ENCODE results near the gene MFRP. TPM values are rescaled to one million over a fixed set of nuclear protein-coding genes. Genes with fewer than 3 reads are reported as not detected.
A peak's percentile ranks its signal among the peaks of the same experiment; 100 is the strongest.

The MFRP gene
- total RNA-seq (2022): not detected in 2 replicates
- Bru-seq, nascent RNA: not detected
- BruChase-seq, experiment 1, labeled RNA remaining after a 6-hour chase: not detected
- not detected for BruChase-seq, experiment 2, labeled RNA remaining after a 2-hour chase
- long read RNA-seq: 0 reads

DNA sequence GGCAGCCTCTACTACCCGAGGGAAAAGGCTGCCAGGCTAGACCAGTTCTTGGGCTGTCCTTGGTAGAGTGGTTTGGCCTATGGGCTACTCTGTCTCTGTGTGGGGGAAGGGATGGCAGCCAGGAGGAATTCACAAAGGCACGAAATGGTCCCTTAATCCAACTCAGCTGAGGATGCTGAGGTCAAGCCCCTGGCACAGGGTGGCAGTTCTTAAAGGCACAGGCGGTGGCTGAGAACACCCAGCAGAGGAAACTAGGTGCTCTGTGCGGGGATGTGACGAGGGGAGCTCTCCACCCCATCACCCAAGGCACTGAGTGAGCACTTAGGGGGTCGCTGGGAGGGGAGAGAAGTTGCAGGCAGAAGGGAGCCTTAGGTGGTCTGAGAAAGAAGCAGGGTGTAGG lies at the start of gene MFRP:
Gene MFRP (minus strand): TSS at position 101 of the 400 bp plus-strand sequence. CDS start 192 bp downstream, outside the sequence.
- no TSS peak for BruUV-seq (replicated peaks)
- H3K4me3 Mint-ChIP-seq (ENCODE audit: low read depth, unreplicated experiment): no peak within 1 kb of the TSS
- H3K9me3 Mint-ChIP-seq (ENCODE audit: low read depth, unreplicated experiment): no peaks in the 10 kb centered on the region
- H3K4me1 Mint-ChIP-seq (ENCODE audit: low read depth, unreplicated experiment): no peaks in the 10 kb centered on the region
- H3K27ac Mint-ChIP-seq (ENCODE audit: unreplicated experiment): no peak within 1 kb of the TSS
- H3K36me3 Mint-ChIP-seq (ENCODE audit: insufficient read depth, unreplicated experiment): peaks cover 4% of the 10 kb centered on the region
- intact Hi-C loops (cut with micrococcal nuclease; ENCODE audit: unreplicated experiment): no loop called here
- TF ChIP-seq, protein P1, sequence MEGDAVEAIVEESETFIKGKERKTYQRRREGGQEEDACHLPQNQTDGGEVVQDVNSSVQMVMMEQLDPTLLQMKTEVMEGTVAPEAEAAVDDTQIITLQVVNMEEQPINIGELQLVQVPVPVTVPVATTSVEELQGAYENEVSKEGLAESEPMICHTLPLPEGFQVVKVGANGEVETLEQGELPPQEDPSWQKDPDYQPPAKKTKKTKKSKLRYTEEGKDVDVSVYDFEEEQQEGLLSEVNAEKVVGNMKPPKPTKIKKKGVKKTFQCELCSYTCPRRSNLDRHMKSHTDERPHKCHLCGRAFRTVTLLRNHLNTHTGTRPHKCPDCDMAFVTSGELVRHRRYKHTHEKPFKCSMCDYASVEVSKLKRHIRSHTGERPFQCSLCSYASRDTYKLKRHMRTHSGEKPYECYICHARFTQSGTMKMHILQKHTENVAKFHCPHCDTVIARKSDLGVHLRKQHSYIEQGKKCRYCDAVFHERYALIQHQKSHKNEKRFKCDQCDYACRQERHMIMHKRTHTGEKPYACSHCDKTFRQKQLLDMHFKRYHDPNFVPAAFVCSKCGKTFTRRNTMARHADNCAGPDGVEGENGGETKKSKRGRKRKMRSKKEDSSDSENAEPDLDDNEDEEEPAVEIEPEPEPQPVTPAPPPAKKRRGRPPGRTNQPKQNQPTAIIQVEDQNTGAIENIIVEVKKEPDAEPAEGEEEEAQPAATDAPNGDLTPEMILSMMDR (IDR thresholded peaks at IDR 0.05; ENCODE audit: unreplicated experiment): no peak
- CTCF ChIA-PET: no interaction called here
- DNase-seq: no peak
- H3K27me3 Mint-ChIP-seq (ENCODE audit: unreplicated experiment): peaks cover 80% of the 10 kb centered on the region

DNA sequence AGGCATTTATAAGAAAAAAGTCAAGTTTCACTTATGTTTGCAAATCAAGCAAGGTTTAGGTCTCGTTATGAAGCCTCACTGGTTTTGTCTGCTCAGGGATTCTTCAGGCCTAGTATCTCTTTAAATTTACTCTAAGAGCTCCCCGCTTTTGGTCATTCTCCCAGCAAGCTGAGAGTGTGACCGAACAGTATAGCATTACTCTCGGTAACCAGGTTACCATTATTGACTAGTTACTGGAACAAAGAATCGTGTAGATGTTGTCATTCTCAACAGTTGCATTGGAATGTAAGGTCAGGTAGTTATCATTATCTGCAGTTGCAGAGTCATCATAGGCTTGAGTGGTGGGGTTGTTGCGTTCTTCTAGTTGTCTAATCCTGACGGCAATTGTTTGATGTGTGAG lies 44.8 kb upstream of the MFRP start:
- peaks cover 6% of the 10 kb centered on the region for H3K4me1 Mint-ChIP-seq (ENCODE audit: low read depth, unreplicated experiment)
- no TSS peak for BruUV-seq (replicated peaks)
- no peaks in the 10 kb centered on the region for H3K36me3 Mint-ChIP-seq (ENCODE audit: insufficient read depth, unreplicated experiment)
- H3K9me3 Mint-ChIP-seq (ENCODE audit: low read depth, unreplicated experiment): no peaks in the 10 kb centered on the region
- H3K27ac Mint-ChIP-seq (ENCODE audit: unreplicated experiment): no peak overlapping the region
- intact Hi-C loops (cut with micrococcal nuclease; ENCODE audit: unreplicated experiment): no loop called here
- H3K27me3 Mint-ChIP-seq (ENCODE audit: unreplicated experiment): no peaks in the 10 kb centered on the region
- CTCF ChIA-PET: interaction anchor here (0.7 kb wide), 1 partner anchor 10 kb away, joined by 3 read pairs; no protein-coding TSS in a partner anchor
- no peak overlapping the region for H3K4me3 Mint-ChIP-seq (ENCODE audit: low read depth, unreplicated experiment)
- DNase-seq: no peak
- TF ChIP-seq, protein P1 (IDR thresholded peaks at IDR 0.05; ENCODE audit: unreplicated experiment): no peak

DNA sequence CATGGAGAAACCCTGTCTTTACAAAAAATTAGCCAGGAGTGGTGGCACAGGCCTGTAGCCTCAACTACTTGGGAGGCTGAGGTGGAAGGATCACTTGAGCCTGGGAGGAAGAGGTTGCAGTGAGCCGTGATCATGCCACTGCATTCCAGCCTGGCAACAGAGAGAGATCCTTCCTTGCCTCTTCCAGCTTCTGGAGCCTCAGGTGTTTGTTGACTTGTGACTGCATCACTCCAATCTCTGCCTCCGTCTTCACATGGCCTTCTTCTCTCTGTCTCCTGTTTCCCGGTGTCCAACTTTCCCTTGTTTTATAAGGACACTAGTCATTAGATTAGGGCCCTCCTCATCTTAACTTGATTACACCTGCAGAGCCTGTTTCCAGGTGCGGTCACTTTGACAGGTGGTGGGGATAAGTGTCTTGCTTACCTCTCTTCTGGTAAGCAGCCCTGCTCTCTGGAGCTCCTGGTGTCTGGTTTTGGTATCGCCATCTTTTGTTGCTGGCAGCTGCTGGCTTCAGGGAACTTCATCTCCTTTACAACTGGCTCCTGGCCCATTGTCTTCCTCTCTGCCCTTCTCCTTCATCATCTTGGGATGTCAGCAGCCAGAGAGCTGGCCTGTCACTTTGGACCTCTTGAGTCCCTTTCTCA lies 43.2 kb upstream of the MFRP start:
- intact Hi-C loops (cut with micrococcal nuclease; ENCODE audit: unreplicated experiment): no loop called here
- DNase-seq: no peak
- Mint-ChIP-seq H3K27ac (ENCODE audit: unreplicated experiment) (no peak overlapping the region), H3K36me3 (ENCODE audit: insufficient read depth, unreplicated experiment) (no peaks in the 10 kb centered on the region), H3K27me3 (ENCODE audit: unreplicated experiment) (no peaks in the 10 kb centered on the region), H3K4me1 (ENCODE audit: low read depth, unreplicated experiment) (peaks cover 6% of the 10 kb centered on the region), H3K9me3 (ENCODE audit: low read depth, unreplicated experiment) (no peaks in the 10 kb centered on the region), H3K4me3 (ENCODE audit: low read depth, unreplicated experiment) (no peak overlapping the region)
- TF ChIP-seq, protein P1 (IDR thresholded peaks at IDR 0.05; ENCODE audit: unreplicated experiment): peak; percentile 22
- CTCF ChIA-PET: interaction anchor here (0.7 kb wide), 1 partner anchor 11 kb away, joined by 3 read pairs; no protein-coding TSS in a partner anchor
- BruUV-seq (replicated peaks): no TSS peak

DNA sequence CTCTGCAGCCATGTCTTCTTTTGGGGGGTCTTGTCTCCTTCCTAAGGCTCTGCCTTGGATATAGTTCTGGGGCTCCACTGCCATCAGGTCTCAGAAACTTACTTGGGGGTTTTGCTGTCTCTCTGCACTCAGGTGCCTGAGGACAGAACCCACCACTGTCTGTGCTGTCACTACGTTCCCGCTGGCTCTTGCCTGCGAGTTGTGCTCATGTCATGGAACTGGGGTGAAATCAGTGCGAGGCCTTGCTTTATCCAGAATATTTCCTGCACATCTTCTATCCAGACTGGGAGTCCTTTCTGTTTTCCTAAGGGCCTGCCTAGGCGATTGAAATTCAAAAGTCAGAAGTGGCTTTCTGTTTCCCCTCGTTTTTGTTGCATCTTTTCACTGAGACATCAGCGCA lies 41.6 kb upstream of the MFRP start:
- TF ChIP-seq, protein P1 (IDR thresholded peaks at IDR 0.05; ENCODE audit: unreplicated experiment): no peak
- no peak overlapping the region for H3K27ac Mint-ChIP-seq (ENCODE audit: unreplicated experiment)
- H3K4me3 Mint-ChIP-seq (ENCODE audit: low read depth, unreplicated experiment): no peak overlapping the region
- H3K4me1 Mint-ChIP-seq (ENCODE audit: low read depth, unreplicated experiment): peaks cover 6% of the 10 kb centered on the region
- H3K27me3 Mint-ChIP-seq (ENCODE audit: unreplicated experiment): no peaks in the 10 kb centered on the region
- no peak for DNase-seq
- CTCF ChIA-PET: no interaction called here
- intact Hi-C loops (cut with micrococcal nuclease; ENCODE audit: unreplicated experiment): no loop called here
- no peaks in the 10 kb centered on the region for H3K36me3 Mint-ChIP-seq (ENCODE audit: insufficient read depth, unreplicated experiment)
- BruUV-seq (replicated peaks): no TSS peak
- H3K9me3 Mint-ChIP-seq (ENCODE audit: low read depth, unreplicated experiment): no peaks in the 10 kb centered on the region
